MM.1S (cell line): ENCODE data around the gene AANAT.

Experiments
- EZH2phosphoT487 ChIP-seq: fragments of 300-600 bp; sonication (generic); IDR thresholded peaks from 2 replicates; pipeline ENCODE4 v1.6.1; 2018; ENCODE audit warnings: antibody characterized with exemption, low read length
- TF ChIP-seq, protein P1 (sequence below): fragments of 300-600 bp; sonication (generic); IDR thresholded peaks from 2 replicates; pipeline ENCODE4 v1.5.1; 2016; ENCODE audit warnings: antibody characterized with exemption, low read length, mixed read lengths

DNA sequence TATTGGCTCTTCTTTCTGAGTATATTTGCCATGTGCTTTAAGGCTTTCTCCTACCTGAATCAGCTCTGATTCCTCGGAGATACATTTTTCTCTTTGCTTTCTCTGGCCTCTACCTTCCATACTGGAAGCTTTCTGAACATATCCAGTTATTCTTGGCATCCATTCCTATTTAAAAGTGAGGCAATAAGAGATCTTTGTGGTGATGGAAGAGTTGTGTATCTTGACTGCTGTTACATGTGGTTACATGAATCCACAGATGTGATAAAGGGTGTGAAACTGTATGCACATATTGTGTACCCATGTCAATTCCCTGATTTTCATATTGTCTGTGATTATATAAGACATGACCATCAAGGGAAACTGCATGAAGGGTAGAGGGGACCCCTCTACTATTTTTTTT lies 38.9 kb upstream of the AANAT start:
- TF ChIP-seq, protein P1, sequence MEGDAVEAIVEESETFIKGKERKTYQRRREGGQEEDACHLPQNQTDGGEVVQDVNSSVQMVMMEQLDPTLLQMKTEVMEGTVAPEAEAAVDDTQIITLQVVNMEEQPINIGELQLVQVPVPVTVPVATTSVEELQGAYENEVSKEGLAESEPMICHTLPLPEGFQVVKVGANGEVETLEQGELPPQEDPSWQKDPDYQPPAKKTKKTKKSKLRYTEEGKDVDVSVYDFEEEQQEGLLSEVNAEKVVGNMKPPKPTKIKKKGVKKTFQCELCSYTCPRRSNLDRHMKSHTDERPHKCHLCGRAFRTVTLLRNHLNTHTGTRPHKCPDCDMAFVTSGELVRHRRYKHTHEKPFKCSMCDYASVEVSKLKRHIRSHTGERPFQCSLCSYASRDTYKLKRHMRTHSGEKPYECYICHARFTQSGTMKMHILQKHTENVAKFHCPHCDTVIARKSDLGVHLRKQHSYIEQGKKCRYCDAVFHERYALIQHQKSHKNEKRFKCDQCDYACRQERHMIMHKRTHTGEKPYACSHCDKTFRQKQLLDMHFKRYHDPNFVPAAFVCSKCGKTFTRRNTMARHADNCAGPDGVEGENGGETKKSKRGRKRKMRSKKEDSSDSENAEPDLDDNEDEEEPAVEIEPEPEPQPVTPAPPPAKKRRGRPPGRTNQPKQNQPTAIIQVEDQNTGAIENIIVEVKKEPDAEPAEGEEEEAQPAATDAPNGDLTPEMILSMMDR: no peak
- TF ChIP-seq EZH2phosphoT487: no peak
